Measurements from ENCODE around the gene PRLHR.
"Not testable (repeated sequence)": the region's sequence is repeated elsewhere in the genome, so short reads cannot be mapped to it uniquely, and the experiment has no call there.

The PRLHR gene

GRCh38 chr10:118595598-118596425 lies at the start of gene PRLHR:
Gene PRLHR, minus strand, starts transcription at chr10:118595648. Its CDS starts 404 bp downstream, at chr10:118595244.
- DNase-seq: no peak

GRCh38 chr10:118642228-118642627 lies 46.8 kb upstream of the PRLHR start:
- DNase-seq: no peak

- DNase-seq: no peak
Measured at GRCh38 chr10:118638680-118639079, 43.2 kb upstream of the PRLHR start.

GRCh38 chr10:118635674-118636402 lies 40.4 kb upstream of the PRLHR start:
- DNase-seq: no peak

- no peak for DNase-seq
Measured at GRCh38 chr10:118633786-118634185, 38.3 kb upstream of the PRLHR start.

- DNase-seq: no peak
Measured at GRCh38 chr10:118629211-118629610, 33.8 kb upstream of the PRLHR start.

- DNase-seq: no peak
Measured at GRCh38 chr10:118628397-118628796, 32.9 kb upstream of the PRLHR start.

- DNase-seq: no peak
Measured at GRCh38 chr10:118626953-118627352, 31.5 kb upstream of the PRLHR start.

- no peak for DNase-seq
Measured at GRCh38 chr10:118625504-118625903, 30.1 kb upstream of the PRLHR start.

GRCh38 chr10:118624747-118625146 lies 29.3 kb upstream of the PRLHR start:
- DNase-seq: no peak

GRCh38 chr10:118621304-118621942 lies 26.0 kb upstream of the PRLHR start:
- DNase-seq: no peak

GRCh38 chr10:118613863-118614262 lies 18.4 kb upstream of the PRLHR start:
- DNase-seq: not testable (repeated sequence)

- no peak for DNase-seq
Measured at GRCh38 chr10:118610577-118610976, 15.1 kb upstream of the PRLHR start.

- peak; percentile 21 to 70 for DNase-seq
Measured at GRCh38 chr10:118607768-118608354, 12.4 kb upstream of the PRLHR start.

GRCh38 chr10:118605694-118606093 lies 10.2 kb upstream of the PRLHR start:
- DNase-seq: no peak

GRCh38 chr10:118596426-118597124 lies 1.1 kb upstream of the PRLHR start:
- no peak for DNase-seq

GRCh38 chr10:118595064-118595420 lies 406 bp downstream of the PRLHR start:
- no peak for DNase-seq

GRCh38 chr10:118594392-118595063 lies 920 bp downstream of the PRLHR start:
- DNase-seq: no peak

- peak; percentile 58 to 88 for DNase-seq
Measured at GRCh38 chr10:118592675-118593330, 2.6 kb downstream of the PRLHR start.

- DNase-seq: peak; percentile 75 to 88
Measured at GRCh38 chr10:118590334-118590733, 5.1 kb downstream of the PRLHR start.

GRCh38 chr10:118587881-118588651 lies 7.4 kb downstream of the PRLHR start:
- peak in 1 of 2 experiments; percentile 10 for DNase-seq

Data from NCI-H2081 (cell line).